Measurements from ENCODE around the gene CTNNBIP1.

DNA sequence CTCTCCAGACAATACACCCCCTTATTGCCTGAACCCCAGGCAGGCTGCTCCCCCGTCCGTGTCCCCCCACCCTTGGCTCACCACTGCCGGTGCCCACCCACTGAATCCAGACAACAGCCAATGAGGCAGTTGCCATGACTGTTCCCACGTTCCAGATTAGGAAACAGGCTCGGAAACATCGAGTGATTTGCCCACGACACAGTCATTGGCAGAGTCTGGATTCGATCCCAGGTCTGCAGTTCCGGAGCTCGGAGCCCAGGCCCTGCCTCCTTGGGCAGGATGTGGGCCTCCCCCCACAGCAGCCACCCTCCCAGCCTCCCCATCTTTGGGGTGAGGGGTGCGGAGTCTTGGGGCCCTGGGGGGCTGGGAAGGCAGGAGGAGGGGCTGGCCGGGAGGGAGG is 66.0 kb downstream of the CTNNBIP1 start:
- TF ChIP-seq, protein P1, sequence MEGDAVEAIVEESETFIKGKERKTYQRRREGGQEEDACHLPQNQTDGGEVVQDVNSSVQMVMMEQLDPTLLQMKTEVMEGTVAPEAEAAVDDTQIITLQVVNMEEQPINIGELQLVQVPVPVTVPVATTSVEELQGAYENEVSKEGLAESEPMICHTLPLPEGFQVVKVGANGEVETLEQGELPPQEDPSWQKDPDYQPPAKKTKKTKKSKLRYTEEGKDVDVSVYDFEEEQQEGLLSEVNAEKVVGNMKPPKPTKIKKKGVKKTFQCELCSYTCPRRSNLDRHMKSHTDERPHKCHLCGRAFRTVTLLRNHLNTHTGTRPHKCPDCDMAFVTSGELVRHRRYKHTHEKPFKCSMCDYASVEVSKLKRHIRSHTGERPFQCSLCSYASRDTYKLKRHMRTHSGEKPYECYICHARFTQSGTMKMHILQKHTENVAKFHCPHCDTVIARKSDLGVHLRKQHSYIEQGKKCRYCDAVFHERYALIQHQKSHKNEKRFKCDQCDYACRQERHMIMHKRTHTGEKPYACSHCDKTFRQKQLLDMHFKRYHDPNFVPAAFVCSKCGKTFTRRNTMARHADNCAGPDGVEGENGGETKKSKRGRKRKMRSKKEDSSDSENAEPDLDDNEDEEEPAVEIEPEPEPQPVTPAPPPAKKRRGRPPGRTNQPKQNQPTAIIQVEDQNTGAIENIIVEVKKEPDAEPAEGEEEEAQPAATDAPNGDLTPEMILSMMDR (IDR thresholded peaks at IDR 0.05; ENCODE audit: low read depth, low read length, missing input control): no peak
- TF ChIP-seq YY1 (IDR thresholded peaks at IDR 0.05) (no peak), RXRA (IDR thresholded peaks at IDR 0.05) (no peak), TAF1 (conservative IDR thresholded peaks at IDR 0.05) (no peak), JUND (IDR thresholded peaks at IDR 0.05) (no peak), EGR1 (IDR thresholded peaks at IDR 0.05; ENCODE audit: low read depth in 2 of 2) (no peak), FOXA2 (IDR thresholded peaks at IDR 0.05) (no peak), HNF4G (IDR thresholded peaks at IDR 0.05) (no peak), FOXA1 (IDR thresholded peaks at IDR 0.05) (no peak)
- TF ChIP-seq, protein P2, sequence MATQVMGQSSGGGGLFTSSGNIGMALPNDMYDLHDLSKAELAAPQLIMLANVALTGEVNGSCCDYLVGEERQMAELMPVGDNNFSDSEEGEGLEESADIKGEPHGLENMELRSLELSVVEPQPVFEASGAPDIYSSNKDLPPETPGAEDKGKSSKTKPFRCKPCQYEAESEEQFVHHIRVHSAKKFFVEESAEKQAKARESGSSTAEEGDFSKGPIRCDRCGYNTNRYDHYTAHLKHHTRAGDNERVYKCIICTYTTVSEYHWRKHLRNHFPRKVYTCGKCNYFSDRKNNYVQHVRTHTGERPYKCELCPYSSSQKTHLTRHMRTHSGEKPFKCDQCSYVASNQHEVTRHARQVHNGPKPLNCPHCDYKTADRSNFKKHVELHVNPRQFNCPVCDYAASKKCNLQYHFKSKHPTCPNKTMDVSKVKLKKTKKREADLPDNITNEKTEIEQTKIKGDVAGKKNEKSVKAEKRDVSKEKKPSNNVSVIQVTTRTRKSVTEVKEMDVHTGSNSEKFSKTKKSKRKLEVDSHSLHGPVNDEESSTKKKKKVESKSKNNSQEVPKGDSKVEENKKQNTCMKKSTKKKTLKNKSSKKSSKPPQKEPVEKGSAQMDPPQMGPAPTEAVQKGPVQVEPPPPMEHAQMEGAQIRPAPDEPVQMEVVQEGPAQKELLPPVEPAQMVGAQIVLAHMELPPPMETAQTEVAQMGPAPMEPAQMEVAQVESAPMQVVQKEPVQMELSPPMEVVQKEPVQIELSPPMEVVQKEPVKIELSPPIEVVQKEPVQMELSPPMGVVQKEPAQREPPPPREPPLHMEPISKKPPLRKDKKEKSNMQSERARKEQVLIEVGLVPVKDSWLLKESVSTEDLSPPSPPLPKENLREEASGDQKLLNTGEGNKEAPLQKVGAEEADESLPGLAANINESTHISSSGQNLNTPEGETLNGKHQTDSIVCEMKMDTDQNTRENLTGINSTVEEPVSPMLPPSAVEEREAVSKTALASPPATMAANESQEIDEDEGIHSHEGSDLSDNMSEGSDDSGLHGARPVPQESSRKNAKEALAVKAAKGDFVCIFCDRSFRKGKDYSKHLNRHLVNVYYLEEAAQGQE (IDR thresholded peaks at IDR 0.05): no peak
- TF ChIP-seq, protein P3, sequence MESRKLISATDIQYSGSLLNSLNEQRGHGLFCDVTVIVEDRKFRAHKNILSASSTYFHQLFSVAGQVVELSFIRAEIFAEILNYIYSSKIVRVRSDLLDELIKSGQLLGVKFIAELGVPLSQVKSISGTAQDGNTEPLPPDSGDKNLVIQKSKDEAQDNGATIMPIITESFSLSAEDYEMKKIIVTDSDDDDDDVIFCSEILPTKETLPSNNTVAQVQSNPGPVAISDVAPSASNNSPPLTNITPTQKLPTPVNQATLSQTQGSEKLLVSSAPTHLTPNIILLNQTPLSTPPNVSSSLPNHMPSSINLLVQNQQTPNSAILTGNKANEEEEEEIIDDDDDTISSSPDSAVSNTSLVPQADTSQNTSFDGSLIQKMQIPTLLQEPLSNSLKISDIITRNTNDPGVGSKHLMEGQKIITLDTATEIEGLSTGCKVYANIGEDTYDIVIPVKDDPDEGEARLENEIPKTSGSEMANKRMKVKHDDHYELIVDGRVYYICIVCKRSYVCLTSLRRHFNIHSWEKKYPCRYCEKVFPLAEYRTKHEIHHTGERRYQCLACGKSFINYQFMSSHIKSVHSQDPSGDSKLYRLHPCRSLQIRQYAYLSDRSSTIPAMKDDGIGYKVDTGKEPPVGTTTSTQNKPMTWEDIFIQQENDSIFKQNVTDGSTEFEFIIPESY (IDR thresholded peaks at IDR 0.05): no peak
- TF ChIP-seq, protein P4, sequence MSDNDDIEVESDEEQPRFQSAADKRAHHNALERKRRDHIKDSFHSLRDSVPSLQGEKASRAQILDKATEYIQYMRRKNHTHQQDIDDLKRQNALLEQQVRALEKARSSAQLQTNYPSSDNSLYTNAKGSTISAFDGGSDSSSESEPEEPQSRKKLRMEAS (IDR thresholded peaks at IDR 0.05): no peak

All from liver (tissue), 3 donors.